Activated CD4-positive, alpha-beta T cell treated with anti-CD3 and anti-CD28 coated beads, Interleukin-2, Interleukin-4, amounts not matched to agents 100 ng/mL and 50 ng/mL, durations not matched to agents 16 hours and 8 hours (primary cell): Measurements from ENCODE around the gene UNC119B.
"Not testable (repeated sequence)": the region's sequence is repeated elsewhere in the genome, so short reads cannot be mapped to it uniquely, and the experiment has no call there.

Source experiments
- DNase-seq: peaks from one replicate; pipeline ENCODE4 v3.0.0-alpha.2; 2020; ENCODE audit warnings: low spot score

UNC119B gene

DNA sequence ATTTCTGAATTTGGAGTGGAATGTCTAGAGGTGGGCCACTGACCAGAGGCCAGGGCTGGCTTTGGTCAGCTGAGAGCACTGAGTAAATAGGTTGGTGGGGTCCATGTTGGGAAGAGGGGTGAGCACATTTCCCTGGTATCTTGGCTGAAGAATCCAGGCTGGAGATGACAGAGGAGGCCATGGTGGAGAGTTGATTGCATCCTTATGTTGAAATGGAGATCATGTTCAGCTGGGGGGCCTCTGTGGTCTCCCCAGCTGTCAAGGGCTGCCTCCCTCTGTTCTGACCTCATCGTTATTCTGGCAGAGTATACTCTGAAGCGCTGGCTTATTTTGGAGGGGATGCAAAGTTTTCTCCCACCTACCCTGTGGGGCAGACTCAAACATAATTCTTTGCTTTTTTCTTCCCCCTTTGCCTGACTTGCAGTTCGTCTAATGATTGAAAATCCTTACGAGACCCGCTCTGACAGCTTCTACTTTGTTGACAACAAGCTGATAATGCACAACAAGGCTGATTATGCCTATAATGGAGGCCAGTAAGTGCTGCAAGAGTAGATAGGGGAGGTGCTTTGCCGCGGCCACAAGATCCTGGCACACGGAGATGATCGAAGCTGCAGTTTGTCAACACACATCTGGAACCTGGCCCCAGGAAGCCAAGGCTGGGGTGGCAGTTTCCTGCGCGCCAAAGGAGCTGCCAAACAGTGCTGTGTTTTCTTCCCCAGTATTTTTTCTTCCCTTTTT is 9.4 kb downstream of the UNC119B start:
- DNase-seq = no peak

DNA sequence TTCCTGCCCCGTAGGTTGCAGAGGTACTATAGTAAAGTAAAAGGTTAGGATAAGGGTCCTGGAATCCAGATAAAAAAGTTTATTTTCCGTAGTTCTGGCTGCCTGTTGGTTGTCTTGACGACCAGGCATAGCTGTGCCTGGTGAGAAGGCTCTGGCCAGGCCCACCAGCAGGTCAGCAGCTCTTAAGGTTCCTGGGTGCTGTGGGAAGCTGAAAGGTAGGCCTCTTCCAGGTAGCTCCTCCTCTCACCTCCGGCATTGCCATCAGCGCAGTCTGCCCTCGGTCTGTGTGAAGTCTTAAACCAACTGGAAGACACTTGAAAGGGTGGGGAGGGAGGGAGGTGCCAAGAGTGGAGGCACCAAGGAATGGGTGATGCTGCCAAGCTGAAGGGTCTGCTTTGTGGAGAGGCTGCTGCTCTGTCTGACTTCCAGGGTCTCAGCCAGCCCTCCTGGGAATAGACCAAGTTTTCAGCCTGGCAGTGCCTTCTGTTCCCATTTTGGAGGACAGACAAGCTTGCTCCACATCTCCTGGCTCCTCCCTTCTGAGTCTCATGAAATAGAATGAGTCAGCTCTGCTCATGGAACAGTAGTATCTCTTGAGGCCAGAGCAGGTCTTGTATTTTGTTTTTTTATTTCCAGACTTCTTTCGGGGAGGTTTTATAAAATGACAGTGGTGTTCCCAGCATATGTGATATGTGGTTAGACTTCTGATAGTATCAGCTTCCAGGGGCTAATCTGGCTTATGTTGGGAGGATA is 10.2 kb downstream of the UNC119B start:
- no peak for DNase-seq

DNA sequence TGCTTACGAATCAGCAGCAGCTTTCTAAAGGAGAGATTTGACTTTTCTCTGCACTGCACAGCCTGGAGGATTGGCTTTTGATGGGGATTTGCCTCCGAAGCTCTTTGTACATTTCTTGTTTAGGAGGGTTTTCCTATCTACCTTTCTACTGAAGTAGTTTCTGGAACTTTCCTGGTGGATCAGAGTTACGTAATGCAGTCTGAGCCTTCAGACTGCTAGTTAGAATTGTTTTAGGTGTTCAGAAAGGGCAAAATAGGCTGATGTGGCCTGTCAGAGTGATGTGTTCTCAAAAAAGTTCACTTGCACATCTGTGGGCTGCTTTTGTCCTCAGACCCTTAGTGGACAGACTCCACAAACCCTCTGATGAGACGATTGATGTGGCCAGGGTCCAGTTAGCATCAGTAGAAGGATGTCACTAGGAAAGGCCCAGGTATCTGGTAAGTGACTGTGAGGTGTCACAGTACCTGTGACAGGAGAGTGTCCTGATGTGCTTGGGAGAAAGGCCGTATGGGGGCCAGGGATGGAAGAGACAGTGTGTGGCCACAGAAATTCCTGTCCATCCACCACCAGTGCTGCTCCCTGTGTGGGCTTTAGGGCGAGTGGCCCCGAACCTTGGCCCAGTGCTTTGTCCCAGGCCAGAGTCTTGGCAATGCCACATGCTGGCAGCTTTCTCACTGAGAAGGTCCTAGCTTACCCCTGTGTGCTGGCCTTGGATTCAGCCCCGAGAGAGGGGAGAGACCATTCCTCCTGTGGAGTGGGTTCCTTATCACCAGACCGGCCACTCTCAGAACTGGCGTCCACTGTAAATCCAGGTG is 10.9 kb downstream of the UNC119B start:
- no peak for DNase-seq

GRCh38 chr12:120721866-120722265 is 11.6 kb downstream of the UNC119B start:
- DNase-seq = no peak

DNA sequence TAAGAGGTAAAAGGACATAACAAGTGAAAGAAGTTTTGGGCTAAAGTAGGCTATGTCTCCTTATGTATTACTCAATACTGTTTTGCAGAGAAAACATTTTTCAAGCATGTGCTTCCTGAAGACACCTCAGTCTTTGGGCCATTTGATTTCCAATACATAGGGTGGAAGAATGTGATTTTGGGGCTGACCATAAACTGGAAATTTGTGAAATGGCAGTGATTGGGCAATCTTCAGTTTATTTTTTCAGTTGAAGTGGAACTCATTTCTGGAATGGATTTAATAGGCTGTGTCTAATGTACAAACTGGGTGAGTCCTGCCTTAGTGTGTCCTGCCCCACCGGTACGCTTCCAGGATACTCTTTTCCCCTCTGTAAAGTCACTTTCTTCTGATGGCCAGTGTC is 12.5 kb downstream of the UNC119B start:
- DNase-seq = no peak

GRCh38 chr12:120724720-120725119 is 14.5 kb downstream of the UNC119B start:
- no peak for DNase-seq

DNA sequence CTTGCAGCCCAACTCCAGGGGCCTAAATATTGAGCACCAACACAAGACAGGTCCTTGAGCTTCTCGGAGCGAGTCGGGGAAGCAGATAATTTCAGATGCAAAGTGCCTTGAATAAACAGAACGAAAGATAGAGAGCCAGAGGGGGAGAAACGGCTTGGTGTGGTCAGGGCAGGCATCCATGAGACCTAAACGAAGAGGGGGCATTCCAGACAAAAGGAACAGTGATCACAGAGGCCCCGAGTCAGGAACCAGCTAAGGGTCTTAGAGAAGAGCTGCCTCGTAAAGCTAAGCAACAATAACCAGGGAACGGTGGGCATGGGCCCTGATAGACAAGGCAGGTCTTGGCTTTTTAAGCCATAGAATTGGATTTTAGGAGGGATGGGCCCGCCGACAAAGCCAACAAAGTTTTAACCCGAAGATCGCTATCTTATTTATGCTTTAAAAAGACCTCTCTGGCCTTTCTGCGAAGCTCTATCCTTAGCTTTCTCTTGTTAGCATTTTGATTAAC is 14.9 kb downstream of the UNC119B start:
- DNase-seq = no peak

DNA sequence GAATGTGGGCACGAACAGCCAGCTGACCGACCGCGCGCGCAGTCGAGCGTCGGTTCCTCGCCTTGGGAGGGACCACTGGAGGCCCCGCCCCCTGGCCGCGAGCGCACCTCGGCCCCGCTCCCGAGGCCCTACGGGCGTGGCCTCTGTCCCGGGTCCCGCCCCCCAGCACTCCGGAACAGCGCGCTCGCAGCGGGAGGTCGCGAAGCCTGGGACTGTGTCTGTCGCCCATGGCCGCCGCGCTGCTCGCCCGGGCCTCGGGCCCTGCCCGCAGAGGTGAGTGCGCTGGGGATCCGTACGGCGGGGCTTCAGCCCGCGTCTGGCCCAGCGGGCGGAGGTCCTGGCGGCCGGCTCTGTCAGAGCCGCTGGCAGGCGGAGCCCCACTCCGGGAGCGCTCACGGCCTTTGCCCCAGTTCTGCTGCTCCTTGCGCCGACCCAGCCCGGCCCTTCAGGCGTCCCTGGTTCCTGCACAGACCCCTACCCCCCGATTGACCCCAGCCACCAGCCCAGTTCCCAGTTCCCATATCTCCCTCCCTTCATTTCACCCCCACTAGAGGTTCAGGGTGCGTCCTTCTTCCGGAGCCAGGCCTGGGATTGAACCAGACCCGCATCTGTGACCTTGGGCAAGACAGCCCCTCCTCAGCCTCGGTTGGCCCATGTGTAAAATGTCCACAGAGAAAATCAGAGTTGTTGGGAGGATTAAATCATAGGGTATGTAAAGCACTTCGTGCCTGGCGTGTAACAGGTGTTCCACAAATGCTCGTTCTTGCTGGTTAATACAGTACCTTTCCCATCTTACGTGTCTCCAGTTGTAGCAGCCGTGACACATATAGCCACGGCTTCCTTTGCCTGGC is 15.6 kb downstream of the UNC119B start, which contains the start of gene ACADS:
Gene ACADS (plus strand): TSS at position 168 of the 851 bp plus-strand sequence. CDS start 60 bp downstream, at position 228.
- peak; percentile 88 for DNase-seq

DNA sequence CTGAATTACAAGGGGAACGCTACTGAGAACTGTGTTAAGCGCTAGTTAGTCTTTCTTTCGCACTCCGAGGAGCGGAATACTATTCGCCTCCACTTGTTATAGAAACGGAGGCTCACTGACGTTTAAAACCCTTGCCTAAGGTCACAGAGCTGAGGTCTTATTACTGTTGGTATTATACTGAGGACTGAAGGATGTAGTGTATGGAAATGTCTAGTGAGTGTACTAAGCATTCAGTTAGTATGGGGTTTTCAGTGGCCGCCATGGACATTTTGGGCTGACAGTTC is 16.2 kb downstream of the UNC119B start:
- DNase-seq = no peak

GRCh38 chr12:120726961-120727360 is 16.7 kb downstream of the UNC119B start:
- no peak for DNase-seq

- DNase-seq = not testable (repeated sequence)
Measured at GRCh38 chr12:120732198-120732597, 21.9 kb downstream of the UNC119B start.

DNA sequence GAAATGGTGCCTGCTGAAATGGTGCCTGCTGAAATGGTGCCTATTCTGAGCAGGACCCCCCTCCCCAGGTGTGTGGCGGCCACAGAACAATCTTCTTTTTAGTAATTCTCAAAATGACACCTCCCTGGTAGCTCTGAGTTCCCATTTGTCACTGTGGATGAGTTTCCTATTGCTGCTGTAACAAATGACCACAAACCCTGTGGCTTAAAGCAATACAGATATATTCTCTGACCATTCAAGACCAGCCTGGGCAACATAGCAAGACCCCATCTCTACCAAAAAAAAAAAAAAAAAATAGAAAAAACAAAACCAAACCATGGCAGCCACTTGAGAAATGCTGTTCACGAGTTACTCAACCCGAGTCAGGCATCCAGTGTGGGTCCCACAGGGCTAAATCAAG is 23.3 kb downstream of the UNC119B start:
- DNase-seq = no peak

- DNase-seq = no peak
Measured at GRCh38 chr12:120734210-120734609, 24.0 kb downstream of the UNC119B start.

DNA sequence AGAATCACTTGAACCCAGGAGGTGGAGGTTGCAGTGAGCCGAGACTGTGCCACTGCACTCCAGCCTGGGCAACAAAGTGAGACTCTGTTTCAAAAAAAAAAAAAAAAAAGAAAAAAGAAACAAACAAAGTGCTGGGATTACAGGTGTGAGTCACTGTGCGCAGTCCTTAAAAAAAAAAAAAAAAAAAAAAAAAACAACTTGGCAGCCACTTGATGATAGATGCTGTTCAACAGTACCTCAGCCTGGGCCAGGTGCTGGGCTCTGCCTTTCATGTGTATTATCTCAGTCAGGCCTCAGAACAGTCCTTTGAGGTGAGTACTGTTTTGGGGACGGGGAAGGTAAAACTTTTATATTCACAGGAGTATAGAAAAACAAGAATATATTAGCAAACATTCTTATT is 24.9 kb downstream of the UNC119B start:
- DNase-seq = no peak

- DNase-seq = no peak
Measured at GRCh38 chr12:120736404-120737331, 26.4 kb downstream of the UNC119B start.

DNA sequence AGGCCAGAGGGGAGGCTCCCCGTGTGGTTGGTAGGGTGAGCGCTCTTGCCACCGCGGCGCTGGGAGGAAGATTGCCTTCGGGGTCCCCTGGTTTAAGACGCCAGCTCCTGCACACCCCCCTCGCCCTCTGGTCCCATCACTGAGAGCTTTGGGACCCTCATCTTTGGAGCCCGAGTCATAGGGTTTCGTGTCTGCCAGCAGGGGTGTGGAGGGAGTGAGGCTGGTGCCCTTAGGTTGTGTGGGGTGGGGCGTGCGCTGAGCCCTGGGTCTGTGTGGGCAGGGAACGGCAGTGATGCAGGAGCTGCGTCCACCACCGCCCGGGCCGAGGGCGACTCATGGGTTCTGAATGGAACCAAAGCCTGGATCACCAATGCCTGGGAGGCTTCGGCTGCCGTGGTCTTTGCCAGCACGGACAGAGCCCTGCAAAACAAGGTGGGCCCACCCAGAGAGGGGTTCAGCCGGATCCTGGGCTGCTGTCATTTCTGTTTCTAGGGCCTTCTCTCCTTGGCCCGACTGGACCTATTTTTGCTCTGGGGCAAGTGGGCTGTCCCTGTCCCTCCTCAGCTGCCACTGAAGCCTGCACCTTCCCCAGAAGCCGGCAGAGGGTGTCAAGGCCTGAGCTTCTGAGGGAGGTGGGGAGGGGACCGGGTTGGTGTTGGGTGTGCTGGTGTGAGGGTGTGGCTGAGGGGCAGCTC is 27.4 kb downstream of the UNC119B start:
- no peak for DNase-seq

GRCh38 chr12:120738252-120739030 is 28.2 kb downstream of the UNC119B start:
- no peak for DNase-seq

DNA sequence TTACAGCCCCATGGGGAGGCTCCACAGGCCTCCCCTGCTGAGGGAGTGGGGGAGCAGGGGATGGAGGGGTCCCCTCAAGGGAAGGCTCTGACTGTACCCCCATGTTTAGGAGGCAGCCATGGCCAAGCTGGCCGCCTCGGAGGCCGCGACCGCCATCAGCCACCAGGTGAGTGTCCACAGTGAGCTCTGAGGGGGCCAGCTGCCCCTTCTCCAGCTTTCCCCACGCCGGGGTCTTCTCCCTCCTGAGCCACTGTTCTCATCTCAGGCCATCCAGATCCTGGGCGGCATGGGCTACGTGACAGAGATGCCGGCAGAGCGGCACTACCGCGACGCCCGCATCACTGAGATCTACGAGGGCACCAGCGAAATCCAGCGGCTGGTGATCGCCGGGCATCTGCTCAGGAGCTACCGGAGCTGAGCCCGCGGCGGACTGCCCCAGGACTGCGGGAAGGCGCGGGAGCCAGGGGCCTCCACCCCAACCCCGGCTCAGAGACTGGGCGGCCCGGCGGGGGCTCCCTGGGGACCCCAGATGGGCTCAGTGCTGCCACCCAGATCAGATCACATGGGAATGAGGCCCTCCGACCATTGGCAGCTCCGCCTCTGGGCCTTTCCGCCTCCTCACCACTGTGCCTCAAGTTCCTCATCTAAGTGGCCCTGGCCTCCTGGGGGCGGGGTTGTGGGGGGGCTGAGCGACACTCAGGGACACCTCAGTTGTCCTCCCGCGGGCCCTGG is 28.9 kb downstream of the UNC119B start:
- no peak for DNase-seq
